CD4-positive, alpha-beta T cell treated with Interleukin-17A for 1 hour (primary cell): Measurements from ENCODE around the gene FOXP1.
A peak's percentile ranks its signal among the peaks of the same experiment; 100 is the strongest.

Experiments
- DNase-seq: peaks from one replicate; pipeline ENCODE4 v3.0.0-alpha.2; 2020

Gene FOXP1

DNA sequence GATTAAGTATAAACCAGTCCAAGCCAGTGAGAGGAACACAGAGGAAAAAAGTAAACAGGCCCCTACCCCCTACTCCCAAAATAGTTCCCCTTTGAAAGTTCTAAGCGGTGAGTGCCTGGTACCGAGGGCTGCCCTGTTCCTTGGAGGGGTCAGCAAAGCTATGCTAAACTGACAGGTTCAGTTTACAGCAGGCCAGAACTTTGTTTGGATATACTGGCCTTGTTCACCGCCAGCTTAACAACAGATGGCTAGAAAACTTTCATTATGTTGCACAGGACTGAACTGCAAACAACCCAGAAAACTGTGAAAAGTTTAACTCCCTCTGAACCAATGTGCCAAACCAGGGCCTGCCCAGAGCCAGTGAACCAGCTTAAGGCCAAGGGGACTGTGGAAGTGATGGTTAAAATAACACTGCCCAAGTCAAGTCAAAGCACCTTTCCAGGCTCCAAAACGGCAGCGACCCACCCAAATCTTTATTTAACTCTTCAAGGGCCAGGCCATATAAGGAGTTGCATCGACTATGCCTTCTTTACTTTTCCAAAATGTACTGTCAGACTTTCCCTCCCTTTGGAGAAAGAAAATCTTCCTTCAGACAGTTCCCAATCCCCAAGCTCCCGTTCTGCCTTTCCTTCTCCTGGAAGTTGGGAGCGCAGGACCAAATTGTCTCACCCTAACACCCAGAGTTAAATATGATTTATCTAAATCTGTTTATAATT is 448.0 kb downstream of the FOXP1 start:
- no peak for DNase-seq

DNA sequence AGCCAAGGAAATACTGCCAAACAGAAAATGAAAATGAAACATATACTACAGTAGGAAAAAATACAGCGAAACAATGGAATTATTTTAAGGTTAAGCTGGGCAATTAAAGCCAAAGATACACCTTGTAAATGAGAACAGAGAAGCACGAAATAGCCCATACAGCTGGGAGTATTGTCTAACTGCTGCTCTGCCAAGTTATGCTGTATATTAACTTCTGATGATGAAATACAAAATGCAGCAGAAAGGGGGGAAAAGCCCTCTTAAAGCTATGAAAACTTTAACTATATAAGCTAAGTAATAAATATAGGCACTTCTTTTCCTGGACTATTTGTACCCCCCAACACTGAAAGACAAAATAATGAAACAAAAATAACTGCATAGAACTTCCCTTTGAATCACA is 449.0 kb downstream of the FOXP1 start:
- DNase-seq: no peak

DNA sequence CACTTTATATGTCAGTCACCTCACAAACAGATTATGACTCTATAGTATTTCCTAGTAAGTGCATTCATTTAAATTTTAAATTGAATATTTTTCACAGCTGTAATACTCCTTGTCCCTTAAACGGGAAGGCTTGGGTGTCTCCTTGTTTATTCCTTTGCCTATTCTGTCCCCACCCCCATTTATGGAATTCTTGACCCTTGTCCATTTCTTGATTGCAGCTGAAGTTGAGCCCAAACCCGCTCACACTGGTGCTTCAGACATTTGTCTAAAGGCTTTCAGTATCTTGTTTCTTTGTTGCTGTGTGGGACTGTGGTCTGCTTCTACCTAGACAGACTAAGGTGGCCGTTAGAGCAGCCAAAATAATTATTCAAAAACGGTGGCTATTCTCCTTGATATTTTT is 449.7 kb downstream of the FOXP1 start:
- DNase-seq: no peak

DNA sequence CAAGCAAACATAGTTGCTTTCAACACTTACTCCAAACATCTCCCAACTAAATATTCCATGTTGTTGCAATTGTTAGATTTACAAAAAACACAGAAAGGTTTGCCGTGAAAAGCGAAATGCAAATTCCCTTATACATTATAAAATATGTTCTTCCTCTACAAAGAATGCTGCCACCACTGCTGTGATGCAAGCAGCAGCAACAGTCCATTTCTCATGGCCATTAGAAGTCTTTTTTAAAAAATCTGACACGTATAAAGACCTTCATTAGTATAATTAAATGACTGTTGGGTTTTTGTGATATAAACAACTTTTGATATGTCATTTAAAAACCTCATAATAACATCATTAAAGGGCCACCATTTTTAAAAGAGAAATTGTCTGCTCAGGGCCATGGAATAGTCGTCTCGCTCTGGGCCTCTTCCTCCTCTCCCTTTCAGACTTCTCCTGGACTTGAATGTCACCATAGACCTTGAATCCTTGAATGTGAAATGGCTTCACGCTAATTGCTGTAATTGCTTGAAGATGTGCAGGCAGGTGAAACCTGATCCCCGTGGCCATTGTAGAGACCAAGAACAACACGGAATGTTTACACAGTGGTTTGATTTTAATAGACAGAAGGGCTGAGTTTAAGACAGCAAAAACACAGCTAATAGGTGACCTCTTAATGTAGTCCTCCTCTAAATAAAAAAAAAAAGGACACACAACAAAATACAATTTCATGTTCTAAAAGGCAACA is 450.4 kb downstream of the FOXP1 start:
- DNase-seq: no peak

DNA sequence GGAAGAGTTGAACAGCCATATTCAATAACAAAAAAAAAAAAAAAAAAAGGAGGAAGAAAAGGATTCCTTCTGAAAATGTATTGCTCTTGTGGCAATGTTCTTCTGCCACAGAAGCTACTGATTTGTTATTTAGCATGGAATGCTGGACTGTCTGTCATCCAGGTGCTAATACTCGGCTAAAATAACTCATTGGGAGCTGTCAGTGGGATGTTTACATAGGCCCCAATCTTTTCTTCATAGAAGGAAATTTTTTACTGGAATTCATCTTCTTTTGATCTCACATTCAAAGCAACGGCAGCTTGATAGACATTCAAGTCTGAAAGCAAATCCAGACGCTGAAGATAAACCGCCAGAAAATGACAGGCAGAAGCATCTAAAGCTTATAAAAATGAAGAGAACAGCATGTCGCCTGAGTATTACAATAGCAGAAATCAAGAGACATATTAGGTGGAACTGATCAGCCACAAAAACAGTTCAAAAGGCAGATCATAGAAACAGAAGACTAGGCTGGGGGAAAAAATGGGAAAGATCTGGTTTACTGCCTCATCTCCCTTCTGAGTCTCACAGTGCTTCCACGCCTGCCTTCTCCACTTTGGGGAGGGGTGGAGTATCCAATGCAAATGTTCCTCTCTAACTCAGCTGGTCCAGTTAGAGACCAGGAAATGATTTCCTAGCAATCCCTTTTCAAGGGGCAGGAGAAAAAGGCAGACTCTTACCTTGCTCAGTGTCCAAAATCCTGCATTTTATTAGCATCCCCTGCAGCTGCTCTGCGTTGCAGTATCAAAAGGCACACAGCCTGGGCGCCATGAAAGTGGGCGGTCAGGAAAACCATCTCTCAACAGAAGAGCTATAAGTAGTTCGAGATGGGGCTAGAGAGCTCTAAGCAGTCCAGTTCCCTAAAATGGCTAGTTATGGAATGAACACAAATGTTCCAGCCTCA is 451.9 kb downstream of the FOXP1 start:
- no peak for DNase-seq

DNA sequence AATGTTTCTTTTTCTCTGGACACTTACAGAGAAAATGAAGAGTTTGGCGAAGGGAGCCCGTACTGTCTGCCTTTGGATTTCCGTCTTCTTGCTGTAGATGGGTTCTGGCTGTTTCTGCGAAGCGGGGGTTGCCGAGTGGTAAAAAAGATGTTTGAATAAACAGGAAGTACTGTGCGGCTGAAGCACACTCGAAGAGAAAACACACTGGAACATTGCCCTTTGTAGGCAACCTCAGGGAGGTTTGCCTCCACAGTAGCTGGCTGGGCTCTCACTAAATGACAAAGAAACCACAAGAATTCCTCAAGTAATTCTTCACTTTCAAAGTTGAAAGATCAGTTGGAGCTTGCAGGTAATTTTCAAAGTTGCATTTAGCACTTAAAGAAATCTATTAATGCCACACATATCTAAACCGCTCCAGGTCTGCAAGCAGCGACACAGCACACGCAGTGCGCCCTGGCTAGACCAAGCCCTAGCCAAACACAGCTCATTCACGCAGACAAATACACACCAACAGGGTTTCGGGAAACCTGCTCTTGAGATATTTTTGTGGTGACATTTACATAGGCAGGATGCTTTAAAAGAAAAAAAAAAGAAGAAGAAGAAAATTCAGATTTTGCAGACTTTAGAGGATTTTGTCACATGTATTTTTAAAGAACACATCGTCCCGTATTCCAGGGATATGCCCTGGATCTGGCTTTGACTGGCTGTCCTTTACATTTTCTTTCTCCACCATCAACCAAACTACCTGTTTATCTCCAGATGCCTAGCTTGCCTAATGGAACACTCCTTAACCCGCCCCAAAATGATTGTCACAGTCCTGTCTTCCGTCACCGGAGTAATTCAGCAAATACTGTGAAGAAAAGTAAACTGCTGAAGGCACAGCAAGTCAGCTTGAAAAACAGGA is 452.8 kb downstream of the FOXP1 start:
- peak; percentile 82 for DNase-seq

DNA sequence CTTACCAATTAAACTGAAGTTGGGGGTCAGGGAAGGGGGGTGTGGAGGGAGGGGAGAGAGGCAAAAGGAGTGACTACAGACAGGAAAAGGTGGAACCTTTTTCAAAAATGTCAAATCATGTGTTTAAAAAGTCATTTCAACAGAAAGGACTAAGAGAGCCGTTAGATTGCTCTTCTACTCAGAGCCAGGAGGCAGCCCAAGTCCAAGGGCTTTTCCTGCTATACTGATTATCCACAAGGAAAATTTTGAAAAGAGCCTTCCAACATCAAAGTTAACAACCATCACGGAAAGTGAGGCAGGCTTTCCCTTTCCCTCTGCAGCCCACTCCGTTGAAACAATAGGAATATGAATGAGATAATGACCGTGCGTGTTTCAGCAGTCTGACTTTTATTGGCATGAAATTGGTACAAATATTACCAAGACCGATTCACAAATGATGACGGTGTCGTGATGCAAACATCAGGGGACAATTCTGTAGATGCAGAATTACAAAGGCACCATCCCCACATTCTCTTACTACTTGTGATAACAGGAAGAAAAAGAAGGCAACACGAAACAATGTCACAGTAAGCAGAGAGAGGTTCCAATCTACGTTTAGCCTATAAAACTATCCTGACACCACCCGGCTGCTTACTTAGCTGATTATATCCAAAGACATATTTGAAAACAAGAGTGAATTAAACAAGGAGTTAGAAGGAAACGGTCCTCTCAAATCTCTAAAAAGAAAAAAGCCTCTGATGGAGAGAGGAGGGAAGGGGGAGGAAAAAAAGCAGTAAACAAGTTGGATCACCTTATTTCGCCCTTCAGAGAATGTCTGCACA is 453.7 kb downstream of the FOXP1 start:
- peak; percentile 56 for DNase-seq

DNA sequence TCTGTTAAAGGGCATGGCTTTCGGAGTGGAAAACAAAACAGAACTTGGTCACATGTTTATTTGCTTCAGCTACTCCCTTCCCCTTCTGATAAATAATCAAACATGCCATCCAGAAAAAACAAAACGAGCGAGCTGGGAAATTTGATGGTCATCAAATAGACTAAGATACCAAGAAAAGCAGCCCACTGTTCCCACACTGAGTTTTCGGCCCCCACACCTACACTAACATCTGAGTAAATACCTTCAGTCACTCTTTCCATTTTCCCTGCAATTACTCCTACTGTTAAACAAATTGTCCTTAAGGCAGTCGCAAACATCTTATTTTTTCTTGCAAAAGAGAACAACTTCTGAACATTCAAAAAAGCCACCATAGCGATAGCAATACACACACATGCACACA is 454.6 kb downstream of the FOXP1 start:
- peak; percentile 14 for DNase-seq

DNA sequence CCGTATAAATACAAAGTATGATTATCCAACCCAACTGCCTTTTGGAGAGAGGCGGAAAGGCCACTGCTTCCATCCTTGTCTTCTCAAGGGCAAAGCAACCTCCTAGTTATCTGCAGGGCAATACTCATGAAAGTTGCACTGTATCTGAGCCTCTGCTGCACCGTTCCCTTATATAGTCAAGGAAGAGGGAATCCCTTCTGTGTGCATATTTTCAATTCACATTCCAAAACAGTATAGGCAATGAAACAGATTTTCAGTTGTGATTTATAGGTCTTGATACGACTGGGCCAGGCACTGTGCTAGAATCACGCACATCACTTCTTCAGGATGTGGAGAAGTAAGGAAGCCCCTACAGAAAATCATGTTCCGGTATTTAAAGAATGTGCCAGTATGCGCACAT is 455.7 kb downstream of the FOXP1 start:
- DNase-seq: no peak

DNA sequence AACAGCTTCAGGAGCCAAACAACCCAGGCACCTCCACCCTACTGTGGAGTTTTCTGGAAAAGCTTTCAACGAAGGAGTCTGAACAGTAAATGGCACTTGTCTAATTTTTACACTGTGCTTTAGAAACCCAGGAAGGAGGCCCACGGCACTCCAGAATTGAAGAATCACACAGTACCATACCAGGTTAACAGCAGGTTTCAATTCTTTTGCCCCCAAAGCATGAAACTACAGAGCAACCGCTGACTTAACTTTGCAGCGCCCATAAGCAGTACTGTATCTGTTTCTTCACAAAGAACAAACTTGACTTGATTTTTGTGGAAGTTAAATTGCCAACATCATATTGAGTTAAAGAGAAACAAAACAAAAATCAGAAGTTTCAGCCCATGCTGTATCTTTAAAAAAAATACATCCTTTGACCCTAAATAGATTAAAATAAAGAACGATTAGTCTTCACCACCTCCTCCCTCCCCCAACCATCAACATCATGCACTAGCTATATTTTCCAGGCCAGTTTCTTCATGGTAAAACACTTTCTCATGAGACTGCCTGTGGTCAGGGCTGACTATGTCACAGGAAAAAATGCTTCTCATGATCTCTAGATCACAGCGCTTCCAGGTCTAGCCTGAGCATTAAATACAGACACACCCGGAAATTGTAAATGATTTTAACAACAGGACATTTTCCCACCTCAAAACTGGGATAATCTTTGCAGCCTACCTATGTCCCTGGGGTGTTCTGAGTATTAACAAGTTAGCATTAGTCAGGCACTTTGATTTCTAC is 456.3 kb downstream of the FOXP1 start:
- peak; percentile 44 for DNase-seq

DNA sequence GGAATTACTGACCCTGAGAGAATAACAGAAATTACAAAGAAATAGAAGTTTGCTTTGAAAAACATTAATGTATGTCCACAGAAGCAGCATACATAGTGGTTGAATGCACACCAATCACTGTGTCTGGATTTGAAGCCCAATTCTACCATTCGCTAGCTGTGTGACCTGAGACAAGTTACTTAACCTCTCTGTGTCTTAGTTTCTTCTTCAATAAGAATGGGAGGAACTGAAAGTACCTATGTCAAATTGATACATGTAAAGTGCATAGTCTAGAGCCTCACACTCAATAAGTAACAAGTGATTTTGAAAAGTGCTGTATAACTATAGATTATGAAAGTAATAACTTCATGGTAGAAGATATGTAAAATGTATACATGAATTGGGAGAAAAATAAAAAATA is 457.8 kb downstream of the FOXP1 start:
- no peak for DNase-seq

DNA sequence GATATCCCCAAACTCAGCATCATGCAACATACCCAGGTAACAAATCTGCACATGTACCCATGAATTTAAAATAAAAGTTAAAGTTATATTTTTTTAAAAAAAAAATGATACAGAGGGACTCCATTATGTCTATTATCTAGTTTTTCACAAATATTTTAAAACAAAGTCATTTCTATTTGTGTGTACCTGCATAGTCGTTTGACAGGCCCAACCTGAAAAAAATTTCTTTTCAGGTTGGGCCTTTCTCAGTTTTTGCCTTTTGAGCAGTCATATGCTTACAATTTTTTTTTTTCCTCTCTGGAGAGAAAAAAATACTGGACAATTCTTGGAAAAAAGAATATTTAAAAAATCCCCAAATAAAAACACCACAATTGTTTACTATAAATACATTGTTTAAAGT is 459.5 kb downstream of the FOXP1 start:
- no peak for DNase-seq

DNA sequence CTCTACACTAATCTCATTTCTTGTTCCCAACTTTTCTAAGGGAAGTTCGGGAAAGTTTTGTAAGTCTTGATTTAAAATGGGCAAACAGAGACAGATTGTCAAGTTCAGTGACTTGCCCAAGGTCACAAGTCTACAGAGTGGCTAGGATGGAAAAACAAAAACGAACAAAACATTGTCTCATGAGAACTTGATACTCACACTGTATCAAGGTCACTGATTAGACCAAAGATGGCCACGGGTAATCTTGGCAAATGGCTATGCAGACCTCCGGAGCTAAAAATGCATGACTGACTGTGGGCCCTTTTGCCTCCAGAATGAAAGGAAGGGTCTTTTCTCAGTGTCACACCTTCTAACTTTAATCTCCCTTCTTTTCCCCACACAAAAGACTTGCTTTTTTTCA is 460.9 kb downstream of the FOXP1 start:
- no peak for DNase-seq

DNA sequence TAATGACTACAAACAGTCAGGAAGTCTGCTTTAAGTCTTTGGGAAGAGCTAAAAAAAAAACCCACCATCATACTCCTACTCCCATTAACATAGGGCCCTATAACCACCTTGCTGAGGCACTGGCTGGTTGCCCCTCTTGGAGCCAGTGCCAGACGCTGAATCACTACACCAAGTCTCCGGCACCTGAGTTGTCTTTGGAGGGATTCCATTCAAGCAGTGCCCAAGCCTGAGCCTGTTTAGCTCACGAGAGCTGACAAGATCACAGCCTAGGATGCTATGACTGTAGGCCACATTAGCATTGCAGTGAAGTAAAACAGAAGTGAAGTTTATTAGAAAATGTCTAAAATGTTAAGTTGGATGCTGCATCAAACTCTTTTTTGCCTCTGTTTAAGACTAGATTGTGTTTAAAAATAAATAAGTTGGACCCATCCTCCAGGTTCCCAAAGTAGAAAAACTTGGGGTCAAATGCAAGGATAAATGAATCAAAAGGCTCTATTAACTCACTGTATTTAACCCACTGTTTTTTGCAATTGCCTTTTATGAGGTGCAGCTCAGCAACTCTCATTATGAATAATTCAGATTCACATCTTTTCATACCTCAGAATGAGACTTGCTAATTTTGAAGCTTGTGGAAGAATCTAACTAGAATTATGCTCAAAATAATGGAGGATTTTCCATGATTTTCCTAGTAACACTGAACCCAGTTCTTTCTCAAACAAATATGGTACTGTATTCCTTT is 461.9 kb downstream of the FOXP1 start:
- DNase-seq: no peak

DNA sequence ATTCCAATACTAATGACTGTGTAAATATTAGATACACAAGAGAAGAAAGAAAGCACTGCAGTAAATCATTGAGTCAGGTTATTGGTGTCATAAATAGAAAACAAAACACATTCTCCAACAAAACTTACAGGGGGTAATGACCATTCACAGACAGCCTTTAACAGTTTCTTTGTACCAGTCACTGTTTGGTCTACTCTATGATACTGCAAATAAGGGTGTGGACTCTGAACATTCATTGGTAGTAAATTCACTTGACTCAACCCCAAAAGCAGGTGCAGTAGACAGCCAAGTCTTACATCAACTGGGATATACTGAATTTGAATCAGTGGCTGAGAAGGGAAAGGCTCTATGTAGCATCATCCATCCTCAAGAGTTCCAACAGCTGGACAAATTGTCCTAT is 463.5 kb downstream of the FOXP1 start:
- no peak for DNase-seq

DNA sequence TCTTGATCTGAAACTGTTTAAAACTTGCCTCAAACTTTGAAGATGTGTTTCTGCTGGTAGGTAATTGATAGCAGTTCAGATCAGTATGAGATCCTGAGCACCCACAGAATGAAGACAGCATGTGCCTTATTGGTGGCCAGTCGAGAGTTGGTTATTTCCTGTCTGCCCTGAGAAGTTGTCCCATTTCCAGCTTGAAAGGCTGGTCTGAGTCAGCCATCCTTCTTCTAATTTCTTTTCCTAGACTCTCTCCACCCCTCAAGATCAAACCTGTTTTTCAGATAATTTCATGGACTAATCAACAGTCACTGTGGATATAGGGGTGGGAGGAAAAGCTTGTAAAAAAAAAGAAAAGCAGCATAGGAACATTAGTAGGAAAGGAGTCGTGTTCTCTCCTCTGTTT is 464.4 kb downstream of the FOXP1 start:
- no peak for DNase-seq

DNA sequence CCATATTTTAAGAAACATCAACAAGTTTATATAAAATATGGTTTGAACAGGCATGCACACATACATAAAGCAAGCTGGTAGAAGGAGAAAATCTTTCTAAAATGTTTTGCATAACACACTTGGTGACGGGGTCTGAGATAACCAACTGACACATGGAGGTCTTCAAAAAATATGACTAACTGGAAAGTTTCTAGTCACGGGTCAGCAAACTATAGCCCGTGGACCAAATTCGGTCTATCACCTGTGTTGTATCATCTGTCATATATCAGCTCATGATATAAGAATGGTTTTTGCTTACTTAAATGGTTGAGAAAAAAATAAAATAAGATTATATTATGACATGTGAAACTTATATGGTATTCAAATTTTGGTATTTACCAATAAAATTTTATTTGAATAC is 465.1 kb downstream of the FOXP1 start:
- no peak for DNase-seq

DNA sequence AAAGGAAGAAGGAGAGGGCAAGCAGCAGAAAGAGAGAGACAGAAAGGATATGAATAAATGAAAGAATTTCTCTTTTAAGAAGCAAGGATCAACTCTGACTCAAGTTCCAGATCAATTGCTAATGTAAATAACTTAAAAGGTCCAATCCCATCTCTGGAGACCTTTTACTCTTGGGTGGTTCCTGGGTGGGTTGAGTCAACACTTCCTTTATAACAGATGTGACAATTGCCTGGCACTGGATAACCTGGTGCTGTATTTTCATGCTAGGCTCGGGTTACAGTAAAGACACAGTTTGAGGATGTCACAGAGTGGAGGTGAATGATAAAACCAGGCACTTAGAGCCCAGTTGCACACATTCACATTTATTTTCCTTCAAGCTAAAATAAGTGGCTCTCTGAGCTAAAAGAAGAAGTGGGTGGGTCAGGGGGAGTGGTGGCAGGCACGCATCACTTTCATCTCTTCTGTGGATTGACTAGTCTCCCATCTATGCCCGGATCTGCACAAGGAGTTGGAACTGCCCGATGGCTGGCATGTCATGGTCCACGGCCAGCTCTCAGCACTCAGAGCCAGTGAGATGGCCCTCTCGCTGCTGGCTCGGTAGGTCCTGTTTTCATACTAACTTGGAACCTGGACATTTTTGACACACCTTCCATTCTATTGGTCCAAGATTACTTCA is 465.8 kb downstream of the FOXP1 start:
- DNase-seq: no peak

DNA sequence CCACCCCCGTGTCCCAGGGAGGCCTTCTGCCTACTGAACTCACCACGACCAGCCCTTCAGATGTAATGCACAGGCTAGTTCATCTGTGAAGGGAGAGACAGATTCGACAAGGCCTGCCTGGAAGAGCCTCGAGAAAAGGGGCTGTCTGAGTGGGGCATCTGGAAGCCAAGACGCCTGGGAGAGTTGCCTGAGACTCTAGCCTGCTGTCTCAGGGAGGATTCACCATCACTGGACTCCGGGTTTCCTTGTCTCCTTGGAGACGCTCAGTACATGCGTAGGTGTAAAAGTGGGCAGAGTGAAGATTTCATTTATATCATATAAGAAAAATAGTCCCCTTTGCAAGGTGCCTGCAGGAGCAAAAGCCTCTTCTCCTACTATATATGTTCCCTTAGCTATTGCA is 468.9 kb downstream of the FOXP1 start:
- DNase-seq: no peak
